Spleen (tissue), 7 donors: ENCODE measurements around the gene PINLYP.

Experiments used
- POLR2A ChIP-seq, 3 donors: fragments of 450-650 bp; IDR thresholded peaks; one replicate each; pipeline ENCODE4 v1.5.1; 2017; ENCODE audit warnings: antibody characterized with exemption in 3 of 3, mild to moderate bottlenecking in 1 of 3
- POLR2AphosphoS5 ChIP-seq, 3 donors: sonication (generic); formaldehyde crosslinking; IDR thresholded peaks; one replicate each; pipeline ENCODE4 v1.5.1; 2017; ENCODE audit warnings: antibody characterized with exemption in 3 of 3
- TF ChIP-seq, protein P1 (sequence below), 11 experiments: fragments of 200-600 bp in 7 of 11; fragments of 450-650 bp in 4 of 11; sonication (generic) in 4 of 11; IDR thresholded peaks in 8 of 11; conservative IDR thresholded peaks in 3 of 11; 1 replicate in 7 of 11; 2 replicates in 4 of 11; pipeline versions ENCODE4 v1.4.0 to v1.8.0; 2016 to 2021; ENCODE audit warnings: antibody characterized with exemption in 11 of 11, inconsistent platforms in 4 of 11, mild to moderate bottlenecking in 1 of 11
- donor health status: DM: no; HTN: no; CAD: no; lungs with moderate emphysema.
- donor health status: DM: no; HTN: no; CAD: no.
- donor health status: DM: no; HTN: no; CAD: no.

DNA sequence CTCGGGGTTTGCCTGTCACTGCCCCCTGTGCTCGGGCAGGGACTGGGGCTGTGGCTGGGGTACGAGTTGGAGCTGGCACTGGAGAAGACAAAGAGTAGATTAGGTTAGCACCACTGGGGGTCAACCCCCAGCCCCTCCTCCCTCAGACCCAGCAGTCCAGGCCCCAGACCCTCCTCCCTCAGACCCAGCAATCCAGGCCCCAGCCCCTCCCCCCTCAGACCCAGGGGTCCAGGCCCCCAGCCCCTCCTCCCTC is 23.5 kb upstream of the PINLYP start:
- TF ChIP-seq, protein P1, sequence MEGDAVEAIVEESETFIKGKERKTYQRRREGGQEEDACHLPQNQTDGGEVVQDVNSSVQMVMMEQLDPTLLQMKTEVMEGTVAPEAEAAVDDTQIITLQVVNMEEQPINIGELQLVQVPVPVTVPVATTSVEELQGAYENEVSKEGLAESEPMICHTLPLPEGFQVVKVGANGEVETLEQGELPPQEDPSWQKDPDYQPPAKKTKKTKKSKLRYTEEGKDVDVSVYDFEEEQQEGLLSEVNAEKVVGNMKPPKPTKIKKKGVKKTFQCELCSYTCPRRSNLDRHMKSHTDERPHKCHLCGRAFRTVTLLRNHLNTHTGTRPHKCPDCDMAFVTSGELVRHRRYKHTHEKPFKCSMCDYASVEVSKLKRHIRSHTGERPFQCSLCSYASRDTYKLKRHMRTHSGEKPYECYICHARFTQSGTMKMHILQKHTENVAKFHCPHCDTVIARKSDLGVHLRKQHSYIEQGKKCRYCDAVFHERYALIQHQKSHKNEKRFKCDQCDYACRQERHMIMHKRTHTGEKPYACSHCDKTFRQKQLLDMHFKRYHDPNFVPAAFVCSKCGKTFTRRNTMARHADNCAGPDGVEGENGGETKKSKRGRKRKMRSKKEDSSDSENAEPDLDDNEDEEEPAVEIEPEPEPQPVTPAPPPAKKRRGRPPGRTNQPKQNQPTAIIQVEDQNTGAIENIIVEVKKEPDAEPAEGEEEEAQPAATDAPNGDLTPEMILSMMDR (IDR thresholded peaks at IDR 0.05 in 8 of 11, conservative IDR thresholded peaks at IDR 0.05 in 3 of 11) = no peak
- TF ChIP-seq POLR2AphosphoS5 (IDR thresholded peaks at IDR 0.05) = no peak
- no peak for TF ChIP-seq POLR2A (IDR thresholded peaks at IDR 0.05)
